CD4-positive, CD25-positive, alpha-beta regulatory T cell (primary cell): Measurements from ENCODE around the gene PDK4. TPM values are rescaled to one million over a fixed set of nuclear protein-coding genes. Genes with fewer than 3 reads are reported as not detected.

ENCODE experiments used
- ATAC-seq, 2 donors: fragments of 150-1000 bp; cut with Tn5 transposase; one replicate each; pipeline ENCODE4 v1.10.0; 2021; ENCODE audit warnings: low read depth in 2 of 2, moderate number of reproducible peaks in 2 of 2, moderate library complexity in 1 of 2
- DNase-seq, 3 donors: peaks; one replicate each; pipeline versions ENCODE4 v3.0.0 to v3.0.0-alpha.2; 2012 to 2022; ENCODE audit warnings: mixed read lengths in 1 of 3
- H3K27ac ChIP-seq: one replicate; pipeline ENCODE4 v1.7.0; 2013; ENCODE audit warnings: mild to moderate bottlenecking, low read length; ENCODE audit not compliant: insufficient read depth, poor library complexity, severe bottlenecking
- H3K27me3 ChIP-seq: one replicate; pipeline ENCODE4 v1.7.0; 2013; ENCODE audit warnings: low read length; ENCODE audit not compliant: control insufficient read depth, insufficient read depth
- H3K36me3 ChIP-seq: one replicate; pipeline ENCODE4 v1.7.0; 2013; ENCODE audit warnings: mild to moderate bottlenecking, low read length, moderate library complexity; ENCODE audit not compliant: control insufficient read depth, insufficient read depth
- H3K4me1 ChIP-seq: 2 replicates; pipeline ENCODE4 v1.7.0; 2013; ENCODE audit warnings: mild to moderate bottlenecking, low read length; ENCODE audit not compliant: insufficient read depth, control insufficient read depth, poor library complexity, severe bottlenecking
- H3K4me3 ChIP-seq: one replicate; pipeline ENCODE4 v1.7.0; 2013; ENCODE audit warnings: low read depth, mild to moderate bottlenecking, low read length, moderate library complexity
- H3K9me3 ChIP-seq, 2 experiments: 1 replicate in 1 of 2; 2 replicates in 1 of 2; pipeline ENCODE4 v1.7.0; 2013; ENCODE audit warnings: low read length in 2 of 2, mild to moderate bottlenecking in 1 of 2, moderate library complexity in 1 of 2; ENCODE audit not compliant: control insufficient read depth in 2 of 2
- H3K27ac Mint-ChIP-seq, 3 donors: one replicate each; pipeline ENCODE4 v1.8.0; 2020 to 2022; ENCODE audit warnings: mild to moderate bottlenecking in 3 of 3, mixed read lengths in 3 of 3, moderate library complexity in 2 of 3
- H3K27me3 Mint-ChIP-seq: one replicate; pipeline ENCODE4 v1.8.0; 2022; ENCODE audit warnings: mild to moderate bottlenecking, mixed read lengths
- H3K36me3 Mint-ChIP-seq: one replicate; pipeline ENCODE4 v1.8.0; 2020; ENCODE audit warnings: mixed read lengths
- H3K4me1 Mint-ChIP-seq, 4 donors: one replicate each; pipeline ENCODE4 v1.8.0; 2020 to 2022; ENCODE audit warnings: mixed read lengths in 4 of 4, mild to moderate bottlenecking in 1 of 4
- H3K4me3 Mint-ChIP-seq, 4 donors: one replicate each; pipeline ENCODE4 v1.8.0; 2020 to 2022; ENCODE audit warnings: mild to moderate bottlenecking in 4 of 4, mixed read lengths in 4 of 4, moderate library complexity in 3 of 4
- H3K9me3 Mint-ChIP-seq, 7 donors: one replicate each; pipeline ENCODE4 v1.8.0; 2020 to 2022; ENCODE audit warnings: mixed read lengths in 7 of 7, mild to moderate bottlenecking in 3 of 7, moderate library complexity in 2 of 7
- polyA plus RNA-seq, 4 donors: library from polyadenylated mRNA; unstranded; fragments of 300-500 nt; fragmentation: Illumina TruSeq; gene quantifications; one replicate each; pipeline ENCODE4 v1.2.3, GENCODE V29; 2021
- total RNA-seq: library from RNA; stranded (reverse); gene quantifications from one replicate; pipeline ENCODE4 v1.2.3, GENCODE V29; 2022

PDK4 gene
- total and polyA plus RNA-seq, 5 donors from 2014 or later, result not detected

DNA sequence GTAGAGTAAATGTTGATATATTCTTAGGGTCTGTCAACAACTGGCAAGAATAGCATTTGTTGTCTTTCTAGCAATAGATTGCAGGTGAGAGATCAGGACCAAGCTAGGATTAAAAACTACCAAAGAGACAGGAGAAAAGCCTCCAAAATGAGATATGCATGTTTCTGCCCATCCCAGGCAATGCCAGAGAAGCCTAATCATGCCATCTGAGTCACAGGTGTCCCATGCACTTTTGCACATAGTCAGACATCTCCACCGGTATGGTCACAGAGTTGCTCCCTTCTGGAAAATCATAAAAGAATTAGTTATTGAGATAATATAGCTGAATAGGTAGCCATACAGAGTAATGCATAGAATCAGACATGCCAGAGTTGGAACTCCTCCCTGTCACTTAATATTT lies 50.6 kb downstream of the PDK4 start:
- Mint-ChIP-seq H3K4me1 (no peaks in the 10 kb centered on the region), H3K27me3 (peaks cover 10% of the 10 kb centered on the region), H3K36me3 (no peaks in the 10 kb centered on the region), H3K4me3 (no peak overlapping the region), H3K27ac (no peak overlapping the region), H3K9me3 (peaks cover 0 to 2% (median 0%) of the 10 kb centered on the region in 7 donors)
- H3K27ac ChIP-seq, result no peak overlapping the region
- no peak overlapping the region for H3K4me3 ChIP-seq
- DNase-seq (no peak), ATAC-seq (no peak)
- no peaks in the 10 kb centered on the region for H3K27me3 ChIP-seq
- no peaks in the 10 kb centered on the region for H3K9me3 ChIP-seq
- no peaks in the 10 kb centered on the region for H3K4me1 ChIP-seq
- H3K36me3 ChIP-seq, result no peaks in the 10 kb centered on the region

DNA sequence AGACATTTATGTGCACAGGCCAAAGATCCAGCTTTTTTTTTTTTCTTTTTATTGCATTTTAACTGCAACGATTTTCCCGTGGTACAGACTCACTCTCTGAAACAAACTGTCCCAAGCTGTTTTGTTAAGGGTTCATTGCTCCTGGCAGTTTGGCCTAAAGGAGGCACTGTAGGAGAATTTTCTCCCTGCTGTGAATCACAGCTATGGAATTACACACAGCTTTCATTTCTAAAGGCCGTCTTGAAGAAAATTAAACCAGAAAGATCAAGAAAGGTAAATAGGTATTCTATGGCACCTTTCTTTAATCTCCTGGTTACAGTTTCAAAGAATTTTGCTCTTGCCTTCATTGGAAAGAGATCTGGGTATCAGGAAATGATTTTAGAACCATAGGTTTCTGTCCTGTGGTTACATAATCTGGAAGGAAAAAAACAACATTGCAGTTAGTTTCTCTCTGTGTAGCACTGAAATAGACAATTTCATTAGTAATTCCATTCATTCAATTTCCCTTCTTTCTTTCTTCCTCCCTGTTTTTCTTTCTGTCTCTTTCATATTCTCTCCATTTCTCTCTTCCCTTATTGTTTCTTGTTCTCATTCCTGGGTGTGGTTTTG lies 51.2 kb downstream of the PDK4 start:
- peaks cover 10% of the 10 kb centered on the region for H3K27me3 Mint-ChIP-seq

DNA sequence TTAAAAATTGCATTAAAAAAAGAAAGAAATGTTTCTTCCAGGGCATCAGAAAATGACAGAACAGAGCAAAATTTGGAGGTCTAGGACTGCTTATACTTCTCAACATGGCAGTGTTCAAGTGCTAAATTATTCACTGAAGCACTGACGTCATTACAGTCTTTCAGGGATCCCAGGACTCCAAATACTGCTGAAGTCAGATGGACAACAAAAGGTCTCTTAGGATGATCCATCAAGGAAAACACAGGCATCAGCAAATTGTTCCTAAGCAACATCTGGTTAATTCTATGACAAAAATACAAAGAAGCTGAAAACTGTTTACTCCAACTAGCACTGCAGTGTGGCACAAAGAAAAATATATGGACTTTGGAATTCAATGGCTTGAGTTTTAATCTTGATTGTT lies 52.1 kb downstream of the PDK4 start:
- Histone ChIP-seq H3K9me3 (no peaks in the 10 kb centered on the region), H3K4me3 (no peak overlapping the region), H3K27ac (no peak overlapping the region), H3K4me1 (no peaks in the 10 kb centered on the region), H3K36me3 (no peaks in the 10 kb centered on the region), H3K27me3 (no peaks in the 10 kb centered on the region)
- Mint-ChIP-seq H3K9me3 (peaks cover 0 to 2% (median 0%) of the 10 kb centered on the region in 7 donors), H3K27me3 (peaks cover 10% of the 10 kb centered on the region), H3K4me3 (no peak overlapping the region), H3K4me1 (no peaks in the 10 kb centered on the region), H3K27ac (no peak overlapping the region), H3K36me3 (no peaks in the 10 kb centered on the region)
- ATAC-seq (no peak), DNase-seq (no peak)

More for the DNA sequence above, 51.2 kb downstream of the PDK4 start:
- Histone ChIP-seq H3K36me3 (no peaks in the 10 kb centered on the region), H3K9me3 (no peaks in the 10 kb centered on the region), H3K27me3 (no peaks in the 10 kb centered on the region), H3K4me3 (no peak overlapping the region), H3K4me1 (no peaks in the 10 kb centered on the region), H3K27ac (no peak overlapping the region)
- DNase-seq (no peak), ATAC-seq (no peak)
- no peak overlapping the region for H3K27ac Mint-ChIP-seq
- no peaks in the 10 kb centered on the region for H3K36me3 Mint-ChIP-seq
- H3K4me1 Mint-ChIP-seq, result no peaks in the 10 kb centered on the region
- no peak overlapping the region for H3K4me3 Mint-ChIP-seq
- H3K9me3 Mint-ChIP-seq, result peaks cover 0 to 3% (median 0%) of the 10 kb centered on the region in 7 donors

DNA sequence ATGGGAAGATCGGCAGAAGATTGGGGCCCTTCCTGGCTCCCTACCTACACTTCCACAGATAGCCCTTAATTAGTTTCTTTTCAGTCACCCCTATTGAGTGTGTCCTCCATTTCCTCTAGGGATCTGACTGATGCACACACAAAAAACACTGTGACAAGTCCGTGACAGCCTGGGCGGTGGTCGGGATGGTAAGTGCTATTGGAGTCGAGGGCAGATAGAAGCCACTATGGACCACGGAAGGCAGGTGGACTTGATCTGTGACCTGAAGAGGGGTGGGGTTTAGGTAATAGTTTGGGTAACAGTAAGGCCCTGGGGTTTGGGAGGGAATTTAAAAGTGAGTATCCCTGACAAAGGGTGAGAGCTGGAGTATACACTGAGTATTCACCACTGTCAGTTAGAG lies 53.0 kb downstream of the PDK4 start:
- no peaks in the 10 kb centered on the region for H3K4me1 ChIP-seq
- Mint-ChIP-seq H3K9me3 (peaks cover 0 to 2% (median 0%) of the 10 kb centered on the region in 7 donors), H3K27me3 (peaks cover 10% of the 10 kb centered on the region), H3K4me3 (no peak overlapping the region), H3K4me1 (no peaks in the 10 kb centered on the region), H3K27ac (no peak overlapping the region), H3K36me3 (no peaks in the 10 kb centered on the region)
- ATAC-seq, result no peak
- no peaks in the 10 kb centered on the region for H3K9me3 ChIP-seq
- H3K27ac ChIP-seq, result no peak overlapping the region
- no peaks in the 10 kb centered on the region for H3K36me3 ChIP-seq
- no peak overlapping the region for H3K4me3 ChIP-seq
- no peak for DNase-seq
- no peaks in the 10 kb centered on the region for H3K27me3 ChIP-seq

DNA sequence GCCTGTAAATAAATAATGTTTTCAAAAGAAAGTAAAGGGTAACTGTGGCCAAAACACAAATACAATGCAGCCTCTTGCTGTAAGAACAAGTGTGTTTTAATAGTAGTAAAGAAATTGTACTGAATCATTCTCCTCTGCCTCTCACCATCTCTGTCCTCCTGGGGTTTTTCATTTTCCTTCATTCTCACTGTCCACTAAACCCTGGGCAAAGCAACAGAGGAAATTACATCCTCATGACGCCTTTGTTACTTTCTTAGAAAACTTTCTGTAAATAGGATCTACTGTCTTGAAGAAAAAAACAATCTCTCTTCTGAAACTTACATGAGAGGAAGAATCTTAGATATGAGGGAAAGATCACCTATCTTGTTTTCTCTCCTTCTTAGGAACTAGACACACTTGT lies 56.0 kb downstream of the PDK4 start:
- no peak overlapping the region for H3K4me3 Mint-ChIP-seq
- H3K27me3 Mint-ChIP-seq, result peaks cover 10% of the 10 kb centered on the region
- DNase-seq (no peak), ATAC-seq (no peak)
- no peaks in the 10 kb centered on the region for H3K4me1 ChIP-seq
- H3K27me3 ChIP-seq, result no peaks in the 10 kb centered on the region
- no peaks in the 10 kb centered on the region for H3K36me3 ChIP-seq
- H3K9me3 Mint-ChIP-seq, result peaks cover 0 to 2% (median 0%) of the 10 kb centered on the region in 7 donors
- no peak overlapping the region for H3K27ac Mint-ChIP-seq
- no peak overlapping the region for H3K4me3 ChIP-seq
- no peaks in the 10 kb centered on the region for H3K4me1 Mint-ChIP-seq
- no peak overlapping the region for H3K27ac ChIP-seq
- no peaks in the 10 kb centered on the region for H3K36me3 Mint-ChIP-seq
- no peaks in the 10 kb centered on the region for H3K9me3 ChIP-seq

DNA sequence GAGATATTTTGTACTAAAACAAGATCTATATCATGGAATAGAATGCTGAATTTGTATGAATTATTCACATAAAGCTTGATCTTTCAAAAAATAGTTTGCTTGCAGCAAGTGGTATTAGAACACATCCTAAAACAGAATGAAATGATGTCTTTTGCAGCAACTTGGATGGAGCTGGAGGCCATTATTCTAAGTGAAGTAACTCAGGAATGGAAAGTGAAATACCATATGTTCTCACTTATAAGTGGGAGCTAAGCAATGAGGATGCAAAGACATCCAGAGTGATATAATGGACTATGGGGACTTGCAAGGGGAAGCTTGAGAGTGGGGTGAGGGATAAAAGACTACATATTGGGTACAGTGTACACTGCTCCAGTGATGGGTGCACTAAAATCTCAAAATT lies 56.9 kb downstream of the PDK4 start:
- DNase-seq, result no peak
- Mint-ChIP-seq H3K9me3 (peaks cover 0 to 2% (median 0%) of the 10 kb centered on the region in 7 donors), H3K36me3 (no peaks in the 10 kb centered on the region)

DNA sequence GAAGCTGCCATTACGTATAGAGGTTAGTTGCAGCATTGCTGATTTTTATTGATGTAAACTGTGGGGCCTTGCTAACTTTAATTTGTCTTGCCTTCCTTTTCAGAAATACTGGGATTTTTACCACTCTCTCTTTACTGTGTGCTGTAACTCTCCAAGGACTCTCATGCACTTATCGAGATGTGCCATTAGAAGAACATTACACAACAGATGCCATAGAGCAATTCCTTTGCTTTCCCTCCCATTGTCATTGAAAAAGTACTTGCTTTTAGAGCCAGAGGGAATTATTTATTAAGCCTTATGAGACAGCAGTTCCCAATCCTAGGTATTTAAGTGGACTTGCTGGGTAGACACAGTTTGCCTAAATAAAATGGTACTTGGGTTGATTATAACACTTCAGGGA lies 58.8 kb downstream of the PDK4 start:
- Histone ChIP-seq H3K4me1 (no peaks in the 10 kb centered on the region), H3K4me3 (no peak overlapping the region), H3K9me3 (no peaks in the 10 kb centered on the region), H3K27ac (no peak overlapping the region), H3K27me3 (no peaks in the 10 kb centered on the region), H3K36me3 (no peaks in the 10 kb centered on the region)
- H3K9me3 Mint-ChIP-seq, result peaks cover 0 to 2% (median 0%) of the 10 kb centered on the region in 7 donors
- peaks cover 5% of the 10 kb centered on the region for H3K27me3 Mint-ChIP-seq
- no peak overlapping the region for H3K27ac Mint-ChIP-seq
- no peak overlapping the region for H3K4me3 Mint-ChIP-seq
- no peaks in the 10 kb centered on the region for H3K36me3 Mint-ChIP-seq
- no peak for DNase-seq
- no peaks in the 10 kb centered on the region for H3K4me1 Mint-ChIP-seq
- ATAC-seq, result no peak

More for the DNA sequence above, 56.9 kb downstream of the PDK4 start:
- no peak overlapping the region for H3K4me3 Mint-ChIP-seq
- no peaks in the 10 kb centered on the region for H3K27me3 ChIP-seq
- peaks cover 10% of the 10 kb centered on the region for H3K27me3 Mint-ChIP-seq
- no peak overlapping the region for H3K27ac ChIP-seq
- no peak overlapping the region for H3K4me3 ChIP-seq
- no peaks in the 10 kb centered on the region for H3K36me3 ChIP-seq
- no peaks in the 10 kb centered on the region for H3K9me3 ChIP-seq
- no peak overlapping the region for H3K27ac Mint-ChIP-seq
- no peaks in the 10 kb centered on the region for H3K4me1 ChIP-seq
- H3K4me1 Mint-ChIP-seq, result no peaks in the 10 kb centered on the region
- no peak for ATAC-seq

DNA sequence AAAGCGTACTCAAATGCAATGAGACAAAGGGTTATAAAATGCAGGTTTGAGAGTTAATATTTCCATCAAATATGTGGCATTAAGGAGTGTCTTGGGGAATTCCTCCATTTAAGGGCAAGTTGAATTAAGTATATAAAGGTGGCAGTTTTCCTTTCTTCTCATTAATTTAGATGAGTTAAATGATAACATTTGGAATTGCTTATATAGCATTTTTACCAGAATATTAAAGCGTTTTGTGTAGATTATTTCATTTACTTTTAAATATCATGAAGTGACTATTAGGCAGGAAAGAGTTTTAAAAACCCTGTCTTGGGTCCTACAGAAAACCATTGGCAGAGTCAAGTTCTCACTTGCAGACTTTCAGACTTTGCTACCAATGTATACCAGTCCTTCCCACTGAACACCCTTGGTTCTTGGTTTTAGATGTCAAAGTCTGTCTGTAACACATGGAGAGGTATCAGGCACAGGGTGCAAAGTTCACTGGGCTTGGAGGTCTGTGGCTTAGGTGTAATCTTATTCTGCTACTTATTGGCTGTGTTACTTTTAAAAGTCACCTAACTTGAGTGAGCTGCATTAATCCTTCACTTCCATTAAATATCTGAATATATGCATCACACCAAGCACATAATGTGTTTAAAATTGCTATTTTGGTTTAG lies 59.5 kb downstream of the PDK4 start:
- Histone ChIP-seq H3K9me3 (no peaks in the 10 kb centered on the region), H3K27ac (no peak overlapping the region), H3K27me3 (no peaks in the 10 kb centered on the region), H3K4me3 (no peak overlapping the region), H3K36me3 (no peaks in the 10 kb centered on the region), H3K4me1 (no peaks in the 10 kb centered on the region)
- Mint-ChIP-seq H3K4me1 (no peaks in the 10 kb centered on the region), H3K36me3 (no peaks in the 10 kb centered on the region), H3K9me3 (peaks cover 0 to 2% (median 0%) of the 10 kb centered on the region in 7 donors), H3K4me3 (no peak overlapping the region), H3K27me3 (peaks cover 5% of the 10 kb centered on the region), H3K27ac (no peak overlapping the region)
- ATAC-seq (no peak), DNase-seq (no peak)
